HCT116 (cell line): ENCODE measurements around the gene ZNF595. TPM values are rescaled to one million over a fixed set of nuclear protein-coding genes. Genes with fewer than 3 reads are reported as not detected.

Experiments
- ATAC-seq: fragments of 200-7000 bp; cut with Tn5 transposase; 2 replicates; pipeline ENCODE4 v1.9.1; 2020; ENCODE audit warnings: mild to moderate bottlenecking, moderate library complexity
- BruUV-seq: library from RNA; stranded (reverse); fragments of 400-500 nt; replicated peaks from 2 replicates; lab custom pipeline; 2021; lab: Mats Ljungman, UMichigan
- CTCF ChIA-PET: fragments of 300-600 bp; sonication (Branson Sonifier 250); formaldehyde crosslinking; loops from one replicate; lab custom pipeline; 2021; ENCODE audit warnings: antibody characterized with exemption; lab: Charles Lee
- POLR2A ChIA-PET: fragments of 300-600, 350-600 bp; sonication (Branson Sonifier 250); formaldehyde crosslinking; loops from one replicate; lab custom pipeline; 2021; ENCODE audit warnings: antibody characterized with exemption; lab: Charles Lee
- RAD21 ChIA-PET, 2 experiments: fragments of 300-600 bp; sonication (Branson Sonifier 250); formaldehyde crosslinking; loops; one replicate each; lab custom pipeline; 2023; ENCODE audit warnings: low total read pairs in 2 of 2; ENCODE audit not compliant: uncharacterized antibody in 2 of 2, unreplicated experiment in 2 of 2, low non-redundant PET in 1 of 2; lab: Charles Lee
- DNase-seq: peaks from one replicate; pipeline ENCODE4 v3.0.0-alpha.2; 2010; ENCODE audit warnings: low read depth, low spot score
- H2AFZ ChIP-seq: fragments of 200-600 bp; shearing (Covaris generic), sonication (generic); 2 replicates; pipeline ENCODE4 v1.6.1; 2017; ENCODE audit warnings: low read depth, mixed run types, mixed read lengths, antibody characterized with exemption, low read length; ENCODE audit not compliant: poor library complexity, severe bottlenecking
- H3K27ac ChIP-seq: 2 replicates; pipeline ENCODE4 v1.5.1; 2012; ENCODE audit warnings: low read depth, low read length
- H3K27me3 ChIP-seq: fragments of 200-600 bp; sonication (generic); 2 replicates; pipeline ENCODE4 v1.6.1; 2016; ENCODE audit warnings: mixed run types, low read length, mixed read lengths; ENCODE audit not compliant: insufficient read depth
- H3K36me3 ChIP-seq, 2 experiments: fragments of 200-500 bp in 1 of 2; fragments of 200-600 bp in 1 of 2; sonication (Bioruptor generic) in 1 of 2; sonication (generic) in 1 of 2; 2 replicates each; pipeline versions ENCODE4 v1.5.1 to v1.6.1; 2014 to 2016; ENCODE audit warnings: low read length in 2 of 2, inconsistent platforms in 1 of 2, mixed read lengths in 1 of 2, mixed run types in 1 of 2; ENCODE audit not compliant: insufficient read depth in 2 of 2, control insufficient read depth in 1 of 2
- H3K4me1 ChIP-seq, 2 experiments: fragments of 200-600 bp in 1 of 2; sonication (generic) in 1 of 2; 2 replicates each; pipeline versions ENCODE4 v1.5.1 to v1.6.1; 2012 to 2017; ENCODE audit warnings: low read length in 2 of 2, inconsistent platforms in 1 of 2, mild to moderate bottlenecking in 1 of 2, mixed read lengths in 1 of 2, mixed run types in 1 of 2, moderate library complexity in 1 of 2; ENCODE audit not compliant: insufficient read depth in 2 of 2, control insufficient read depth in 1 of 2
- H3K4me2 ChIP-seq: fragments of 200-600 bp; sonication (generic); 2 replicates; pipeline ENCODE4 v1.6.1; 2017; ENCODE audit warnings: mixed run types, low read length, mixed read lengths
- H3K4me3 ChIP-seq, 2 experiments: fragments of 200-600 bp in 1 of 2; sonication (generic) in 1 of 2; replicated peaks in 1 of 2; 2 replicates each; pipeline ENCODE4 v1.5.1; 2011 to 2016; ENCODE audit warnings: low read length in 2 of 2, control low read depth in 1 of 2, low read depth in 1 of 2, mild to moderate bottlenecking in 1 of 2, mixed read lengths in 1 of 2, mixed run types in 1 of 2
- H3K79me2 ChIP-seq: fragments of 200-600 bp; sonication (generic); 2 replicates; pipeline ENCODE4 v1.6.1; 2017; ENCODE audit warnings: mild to moderate bottlenecking, mixed run types, low read length, moderate library complexity, mixed read lengths; ENCODE audit not compliant: insufficient read depth
- H3K9ac ChIP-seq: fragments of 200-600 bp; sonication (generic); 2 replicates; pipeline ENCODE4 v1.6.1; 2016; ENCODE audit warnings: low read length, mixed read lengths
- H3K9me2 ChIP-seq: fragments of 200-600 bp; sonication (generic), shearing (Covaris generic); 2 replicates; pipeline ENCODE4 v1.6.1; 2017; ENCODE audit warnings: mixed run types, mild to moderate bottlenecking, moderate library complexity; ENCODE audit not compliant: insufficient read depth
- H3K9me3 ChIP-seq, 2 experiments: fragments of 200-500 bp in 1 of 2; fragments of 200-600 bp in 1 of 2; sonication (Bioruptor generic) in 1 of 2; sonication (generic) in 1 of 2; 2 replicates each; pipeline ENCODE4 v1.6.1; 2014 to 2017; ENCODE audit warnings: low read length in 2 of 2, mixed read lengths in 2 of 2, inconsistent platforms in 1 of 2, low read depth in 1 of 2, mild to moderate bottlenecking in 1 of 2, mixed run types in 1 of 2, moderate library complexity in 1 of 2; ENCODE audit not compliant: control insufficient read depth in 1 of 2, insufficient read depth in 1 of 2
- H4K20me1 ChIP-seq: fragments of 200-600 bp; sonication (generic), shearing (Covaris generic); 2 replicates; pipeline ENCODE4 v1.6.1; 2017; ENCODE audit warnings: mixed run types, mild to moderate bottlenecking, moderate library complexity; ENCODE audit not compliant: insufficient read depth
- ATF3 ChIP-seq: IDR thresholded peaks from 2 replicates; pipeline ENCODE4 v1.6.1; 2012
- CBX3 ChIP-seq: IDR thresholded peaks from 2 replicates; pipeline ENCODE4 v1.6.1; 2012; ENCODE audit warnings: low read depth
- CEBPB ChIP-seq: IDR thresholded peaks from 2 replicates; pipeline ENCODE4 v1.6.1; 2012; ENCODE audit warnings: low read depth
- CTCF ChIP-seq, 3 experiments: fragments of 200-600 bp in 1 of 3; sonication (generic) in 1 of 3; IDR thresholded peaks in 2 of 3; conservative IDR thresholded peaks in 1 of 3; 2 replicates each; pipeline ENCODE4 v1.5.1; 2012 to 2017; ENCODE audit warnings: low read depth in 2 of 3, low read length in 2 of 3, antibody characterized with exemption in 1 of 3, borderline replicate concordance in 1 of 3, control low read depth in 1 of 3, mild to moderate bottlenecking in 1 of 3, mixed read lengths in 1 of 3, mixed run types in 1 of 3, moderate library complexity in 1 of 3; ENCODE audit not compliant: insufficient read depth in 1 of 3
- EGR1 ChIP-seq: IDR thresholded peaks from 2 replicates; pipeline ENCODE4 v1.6.1; 2012; ENCODE audit warnings: low read depth
- FOSL1 ChIP-seq: IDR thresholded peaks from 2 replicates; pipeline ENCODE4 v1.6.1; 2012; ENCODE audit warnings: low read depth
- JUND ChIP-seq: IDR thresholded peaks from 2 replicates; pipeline ENCODE4 v1.6.1; 2012
- POLR2AphosphoS5 ChIP-seq: IDR thresholded peaks from 2 replicates; pipeline ENCODE4 v1.6.1; 2011; ENCODE audit warnings: mild to moderate bottlenecking, low read depth, low read length, moderate library complexity
- RAD21 ChIP-seq: IDR thresholded peaks from 2 replicates; pipeline ENCODE4 v1.6.1; 2012; ENCODE audit warnings: low read depth, mild to moderate bottlenecking
- SRF ChIP-seq: IDR thresholded peaks from 2 replicates; pipeline ENCODE4 v1.6.1; 2012; ENCODE audit warnings: low read depth
- TCF7L2 ChIP-seq: IDR thresholded peaks from 2 replicates; pipeline ENCODE4 v1.7.0; 2011; ENCODE audit warnings: borderline replicate concordance, inconsistent platforms; ENCODE audit not compliant: insufficient read depth, insufficient read length; ENCODE audit errors: extremely low read depth
- ZFX ChIP-seq: fragments of 450-650 bp; IDR thresholded peaks from 2 replicates; pipeline ENCODE4 v1.6.1; 2017
- intact Hi-C: fragments of 100-400 bp; cut with micrococcal nuclease; formaldehyde crosslinking; loops from 2 replicates; pipeline ENCODE4 v1.10.0; 2022
- total RNA-seq: library from RNA; stranded (reverse); gene quantifications from one replicate; pipeline ENCODE4 v1.2.1, GENCODE V29; 2021; ENCODE audit not compliant: unreplicated experiment

Gene ZNF595
- total RNA-seq, 1 experiment from 2014 or later = 4.0 TPM

- Histone ChIP-seq H3K4me3 (no peak overlapping the region), H3K79me2 (no peaks in the 10 kb centered on the region), H3K9me3 (peaks cover 11 to 25% of the 10 kb centered on the region in 2 experiments; a peak in 2 of 4 replicates), H3K9me2 (no peaks in the 10 kb centered on the region)
- ATAC-seq = no peak
- BruUV-seq = no TSS peak
- POLR2A ChIA-PET = no interaction called here
- TF ChIP-seq ZFX = no peak
- TF ChIP-seq FOSL1 = no peak
- TF ChIP-seq SRF = no peak
- no peak for TF ChIP-seq CEBPB
- no peak for TF ChIP-seq JUND
- no peak for TF ChIP-seq TCF7L2
- no peak for TF ChIP-seq RAD21
- no peak for TF ChIP-seq ATF3
- no peak for TF ChIP-seq POLR2AphosphoS5
- no peak for TF ChIP-seq CBX3
- no peak for TF ChIP-seq EGR1
- no peak for TF ChIP-seq CTCF (IDR thresholded peaks at IDR 0.05 in 2 of 3, conservative IDR thresholded peaks at IDR 0.05 in 1 of 3; ENCODE audit: borderline replicate concordance in 1 of 3, insufficient read depth in 1 of 3, low read depth in 2 of 3, low read length in 2 of 3)
- TF ChIP-seq, all 23 proteins: peak for 0
- H3K9ac ChIP-seq = no peak overlapping the region
- H3K36me3 ChIP-seq = no peaks in the 10 kb centered on the region
- H3K27ac ChIP-seq = no peak overlapping the region
- H3K27me3 ChIP-seq = no peaks in the 10 kb centered on the region
- no peaks in the 10 kb centered on the region for H4K20me1 ChIP-seq
- no peak overlapping the region for H2AFZ ChIP-seq
- RAD21 ChIA-PET = no interaction called here
- intact Hi-C loops = no loop called here
- no peaks in the 10 kb centered on the region for H3K4me1 ChIP-seq
- CTCF ChIA-PET = no interaction called here
- DNase-seq = no peak
- H3K4me2 ChIP-seq = no peak overlapping the region
These were observed 72.1 kb downstream of the ZNF595 start for GRCh38 chr4:125091-125771.
